DMS114 treated with DMSO at 0.1 percent for 48 hours (cell line): ENCODE results near the gene SCARF1.
"Not testable (repeated sequence)": the region's sequence is repeated elsewhere in the genome, so short reads cannot be mapped to it uniquely, and the experiment has no call there.

Experiments used
- DNase-seq: peaks from one replicate; lab custom pipeline; 2025; ENCODE audit not compliant: unreplicated experiment; lab: John Stamatoyannopoulos, UW

SCARF1 gene

GRCh38 chr17:1645207-1646171 lies at the start of gene SCARF1:
Gene SCARF1, minus strand, starts transcription at chr17:1645732. Its CDS starts 35 bp downstream, at chr17:1645697.
- DNase-seq, result no peak

- DNase-seq, result no peak
Measured at GRCh38 chr17:1693339-1693738, 47.8 kb upstream of the SCARF1 start.

- no peak for DNase-seq
Measured at GRCh38 chr17:1690544-1691221, 45.2 kb upstream of the SCARF1 start.

GRCh38 chr17:1688405-1688804 lies 42.9 kb upstream of the SCARF1 start:
- DNase-seq, result not testable (repeated sequence)

- no peak for DNase-seq
Measured at GRCh38 chr17:1686086-1686485, 40.6 kb upstream of the SCARF1 start.

- DNase-seq, result peak; percentile 94
Measured at GRCh38 chr17:1684378-1685189, 39.1 kb upstream of the SCARF1 start, which contains the start of gene PRPF8. Gene PRPF8, minus strand, starts transcription at chr17:1684867. Its CDS starts 296 bp downstream, at chr17:1684571.

- no peak for DNase-seq
Measured at GRCh38 chr17:1683459-1683858, 37.9 kb upstream of the SCARF1 start.

- no peak for DNase-seq
Measured at GRCh38 chr17:1676401-1676800, 30.9 kb upstream of the SCARF1 start.

- DNase-seq, result no peak
Measured at GRCh38 chr17:1673041-1673785, 27.7 kb upstream of the SCARF1 start.

GRCh38 chr17:1663934-1664333 lies 18.4 kb upstream of the SCARF1 start:
- DNase-seq, result not testable (repeated sequence)

- no peak for DNase-seq
Measured at GRCh38 chr17:1661045-1661444, 15.5 kb upstream of the SCARF1 start.

GRCh38 chr17:1658100-1658499 lies 12.6 kb upstream of the SCARF1 start:
- DNase-seq, result no peak

GRCh38 chr17:1653735-1654134 lies 8.2 kb upstream of the SCARF1 start:
- DNase-seq, result no peak

- DNase-seq, result not testable (repeated sequence)
Measured at GRCh38 chr17:1652794-1653193, 7.3 kb upstream of the SCARF1 start.

- DNase-seq, result no peak
Measured at GRCh38 chr17:1651559-1651844, 6.0 kb upstream of the SCARF1 start.

GRCh38 chr17:1650731-1651558 lies 5.4 kb upstream of the SCARF1 start:
- DNase-seq, result no peak

- no peak for DNase-seq
Measured at GRCh38 chr17:1649844-1650501, 4.4 kb upstream of the SCARF1 start, which contains the start of gene RILP. Gene RILP, minus strand, starts transcription at chr17:1649866. Its CDS starts 62 bp downstream, at chr17:1649804.

GRCh38 chr17:1648963-1649843 lies 3.7 kb upstream of the SCARF1 start:
- peak; percentile 53 for DNase-seq
